NOMO-1 treated with dmso at 0.1 percent for 144 hours (cell line): Measurements from ENCODE around the gene ADCY6.
A peak's percentile ranks its signal among the peaks of the same experiment; 100 is the strongest.

Source experiments
- DNase-seq: peaks from one replicate; lab custom pipeline; 2025; ENCODE audit not compliant: unreplicated experiment; lab: John Stamatoyannopoulos, UW

The ADCY6 gene

DNA sequence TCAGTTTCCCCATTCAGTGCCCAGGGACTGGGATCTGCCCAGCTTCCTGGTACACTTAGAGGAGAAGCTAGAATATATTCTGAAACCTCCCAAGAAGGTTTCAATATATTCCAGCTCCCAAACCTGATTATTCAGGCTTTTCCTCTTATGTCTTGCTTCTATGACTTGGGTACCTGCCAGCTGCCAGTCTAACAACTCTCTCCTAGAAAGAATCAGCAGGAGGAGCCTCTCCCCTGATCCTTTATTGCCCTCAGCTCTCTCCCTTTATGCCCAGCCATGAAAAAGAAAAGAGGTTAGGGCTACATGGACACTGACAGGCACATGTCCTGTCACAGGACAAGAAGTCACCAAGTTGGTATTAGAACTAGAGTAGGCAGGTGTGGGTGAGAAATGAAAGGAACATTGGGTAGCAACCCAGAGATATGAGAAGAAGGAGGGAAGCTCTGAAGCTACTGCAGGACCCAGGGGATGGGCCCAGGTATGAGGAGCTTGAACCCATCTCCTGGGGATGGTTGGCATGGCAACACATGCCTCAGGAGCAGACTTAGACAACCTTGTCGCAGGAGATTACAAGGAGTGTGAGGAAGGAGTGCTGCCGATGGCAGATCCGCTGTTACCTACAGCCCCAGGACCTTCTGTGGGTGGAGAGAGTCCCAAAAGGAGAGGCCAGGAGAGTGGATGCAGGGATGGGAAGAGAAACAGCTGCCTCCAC, 27.4 kb upstream of the ADCY6 start:
- DNase-seq, result no peak

DNA sequence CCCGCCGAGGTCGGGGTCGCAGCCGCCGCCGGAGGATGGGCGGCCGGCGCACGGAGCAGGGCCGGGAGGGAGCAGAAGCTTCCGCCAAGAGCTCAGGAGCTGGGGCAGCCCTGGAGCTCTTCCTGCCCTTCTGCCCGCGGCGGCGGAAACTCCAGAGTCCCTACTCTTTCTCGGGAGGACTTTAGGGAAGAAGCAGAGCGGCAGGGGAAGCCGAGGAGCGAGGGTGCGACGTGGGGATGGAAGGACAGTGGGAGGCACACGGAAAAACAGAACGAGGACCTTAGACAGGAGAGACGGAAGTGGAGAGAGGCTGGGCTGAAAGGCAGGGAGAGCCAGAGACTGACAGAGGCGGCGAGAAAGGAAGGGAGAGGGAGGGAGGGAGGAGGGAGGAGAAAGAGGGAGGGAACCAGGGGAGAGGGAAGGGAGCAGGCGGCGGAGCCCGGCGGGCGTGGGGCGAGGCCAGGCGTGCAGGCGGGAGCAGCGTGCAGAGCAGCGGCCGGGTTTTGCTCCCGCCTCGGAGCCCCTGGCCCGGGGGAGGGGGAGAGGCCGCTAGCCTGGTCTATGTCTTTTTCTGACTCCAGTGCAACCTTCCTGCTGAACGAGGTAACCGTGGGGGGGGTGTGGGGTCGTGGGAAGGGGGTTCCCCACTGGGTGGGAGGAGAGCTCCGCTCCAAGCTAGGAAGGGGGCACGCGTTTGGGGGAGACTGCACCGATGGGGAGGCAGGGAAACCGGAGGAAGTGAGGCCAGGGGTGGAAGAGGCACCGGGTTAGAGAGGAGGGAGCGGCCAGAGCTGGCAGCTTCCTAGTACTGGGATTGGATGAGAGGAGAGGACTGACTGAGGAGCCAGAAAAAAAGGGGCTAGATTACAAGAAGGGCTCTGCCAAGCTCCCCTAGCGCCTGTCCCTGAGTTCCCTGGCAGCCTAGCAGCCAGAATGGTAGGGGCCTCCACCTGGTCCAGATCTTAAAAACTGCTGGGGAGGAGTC, 26.5 kb upstream of the ADCY6 start:
- peak; percentile 86 for DNase-seq

- DNase-seq, result peak; percentile 61
Measured at GRCh38 chr12:48814262-48815125, 25.6 kb upstream of the ADCY6 start.

DNA sequence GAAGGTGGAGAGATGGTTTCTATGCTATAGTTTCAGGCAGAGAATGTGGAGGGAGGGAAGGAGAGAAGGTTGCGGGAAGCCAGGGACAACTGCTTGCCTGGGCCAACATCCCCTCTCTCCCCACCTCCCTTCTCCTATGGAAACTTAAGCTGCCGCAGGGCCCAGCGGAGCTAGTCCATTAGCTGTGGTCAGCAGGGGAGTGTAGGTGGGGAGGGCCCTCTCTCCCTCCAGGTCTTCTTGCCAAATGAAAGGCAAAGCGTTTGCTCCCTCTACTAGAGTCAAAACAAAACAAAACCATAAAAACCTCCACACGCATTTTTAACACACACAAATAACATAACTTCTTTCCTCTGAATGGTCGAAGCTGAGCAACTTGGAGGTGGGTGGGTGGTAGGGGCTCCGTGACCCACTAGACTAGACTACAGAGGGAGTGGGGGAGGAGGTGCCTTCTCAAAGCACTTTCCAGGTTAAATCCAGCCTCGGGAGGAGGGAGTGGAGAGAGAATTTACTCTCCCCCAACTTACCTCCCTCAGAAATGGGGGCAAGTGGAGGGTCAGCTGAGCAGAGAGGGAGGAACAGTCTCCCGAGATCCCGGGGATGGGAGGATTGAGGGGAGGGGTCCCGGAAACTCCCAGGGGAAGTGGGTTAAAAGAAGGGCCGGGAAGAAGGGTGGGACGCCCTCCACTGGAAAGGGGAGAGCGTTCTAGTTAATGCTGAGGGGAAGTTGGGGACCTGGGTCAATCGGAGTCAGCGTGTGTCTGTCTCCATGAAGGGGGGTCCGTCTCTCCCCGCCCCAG, 24.8 kb upstream of the ADCY6 start:
- no peak for DNase-seq

DNA sequence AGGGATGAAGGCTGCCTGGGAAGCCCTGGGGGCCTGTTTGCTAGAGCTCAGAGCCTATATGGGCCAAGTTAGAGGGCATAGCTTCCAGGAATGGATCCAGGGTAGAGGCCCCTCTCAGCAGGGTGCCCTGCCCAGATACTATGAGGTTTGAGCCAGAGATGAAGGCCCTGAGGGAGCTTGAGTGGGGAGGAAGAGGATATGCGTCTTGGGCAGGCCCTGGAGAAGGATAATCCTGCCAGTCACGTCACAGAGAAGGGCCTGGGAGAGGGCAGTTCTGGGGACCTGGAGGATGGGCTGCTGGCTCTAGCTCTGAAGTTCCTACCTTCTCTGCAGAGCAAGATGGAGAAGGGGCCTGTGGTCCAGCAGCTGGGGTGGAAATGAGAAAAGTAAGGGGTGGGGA, 23.5 kb upstream of the ADCY6 start:
- no peak for DNase-seq

- no peak for DNase-seq
Measured at GRCh38 chr12:48811437-48812090, 22.7 kb upstream of the ADCY6 start.

DNA sequence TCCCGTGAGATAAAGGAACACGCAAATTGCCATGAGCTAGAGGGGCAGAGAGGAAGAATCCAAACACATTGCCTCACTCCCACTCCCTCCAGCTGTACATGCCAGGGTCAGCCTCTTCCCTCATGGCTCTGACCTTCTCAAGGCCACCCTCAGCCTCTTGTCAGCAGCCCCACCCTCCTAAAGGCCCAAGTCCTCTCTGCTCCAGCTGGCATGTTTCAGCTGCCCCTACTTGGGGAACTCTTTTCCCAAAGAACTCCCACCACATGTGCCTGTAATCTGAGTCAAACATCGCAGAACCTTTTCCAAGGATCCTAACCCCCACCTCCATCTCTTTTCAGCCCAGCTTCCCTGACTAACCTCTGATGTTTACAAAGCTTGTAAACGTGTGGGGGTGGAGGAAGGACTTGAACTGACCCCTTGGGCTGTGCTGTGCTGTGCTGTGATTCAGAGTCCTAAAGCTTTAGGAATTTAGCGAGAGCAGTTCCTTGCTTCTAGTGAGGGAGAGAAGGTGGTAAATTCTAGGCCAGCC, 22.1 kb upstream of the ADCY6 start:
- no peak for DNase-seq

GRCh38 chr12:48807981-48808380, 19.1 kb upstream of the ADCY6 start:
- no peak for DNase-seq

DNA sequence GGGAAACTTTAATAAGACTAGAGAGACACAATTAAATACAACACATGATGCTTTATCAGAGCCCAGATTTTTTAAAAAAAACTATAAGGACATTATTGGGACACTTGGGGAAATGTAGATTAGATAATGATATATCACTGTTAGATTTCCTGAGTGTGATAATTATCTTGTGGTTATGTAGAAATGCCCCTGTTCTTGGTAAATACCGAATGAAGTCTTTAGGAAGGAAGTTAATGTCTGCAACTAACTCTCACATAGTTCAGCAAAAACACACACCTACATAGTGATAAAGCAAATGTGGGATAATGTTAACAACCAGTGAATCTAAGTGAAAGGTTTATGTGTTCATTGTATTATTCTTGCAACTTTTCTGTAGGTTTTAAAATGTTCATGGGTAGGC, 14.8 kb upstream of the ADCY6 start:
- DNase-seq, result peak; percentile 20

GRCh38 chr12:48800971-48801370, 12.1 kb upstream of the ADCY6 start:
- DNase-seq, result no peak

- DNase-seq, result no peak
Measured at GRCh38 chr12:48800457-48800856, 11.6 kb upstream of the ADCY6 start.

DNA sequence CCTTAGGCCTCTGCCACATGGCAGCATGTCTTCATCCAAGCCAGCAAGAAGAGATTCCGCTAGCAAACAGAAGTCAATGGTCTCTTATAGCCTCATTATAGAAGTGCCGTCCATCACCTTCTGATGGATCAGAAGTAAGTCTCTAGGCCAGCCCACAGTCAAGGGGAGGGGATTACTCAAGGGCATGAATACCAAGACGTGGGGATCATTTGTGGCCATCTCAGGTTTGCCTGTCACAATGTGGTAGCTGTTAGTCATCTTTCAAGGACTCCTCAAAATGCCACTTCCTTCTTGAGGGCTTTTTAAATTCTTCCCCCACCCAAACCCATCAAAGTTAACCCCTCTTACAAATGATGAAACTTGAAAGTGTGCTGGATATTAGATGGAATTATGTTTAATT, 8.1 kb upstream of the ADCY6 start:
- peak; percentile 68 for DNase-seq

DNA sequence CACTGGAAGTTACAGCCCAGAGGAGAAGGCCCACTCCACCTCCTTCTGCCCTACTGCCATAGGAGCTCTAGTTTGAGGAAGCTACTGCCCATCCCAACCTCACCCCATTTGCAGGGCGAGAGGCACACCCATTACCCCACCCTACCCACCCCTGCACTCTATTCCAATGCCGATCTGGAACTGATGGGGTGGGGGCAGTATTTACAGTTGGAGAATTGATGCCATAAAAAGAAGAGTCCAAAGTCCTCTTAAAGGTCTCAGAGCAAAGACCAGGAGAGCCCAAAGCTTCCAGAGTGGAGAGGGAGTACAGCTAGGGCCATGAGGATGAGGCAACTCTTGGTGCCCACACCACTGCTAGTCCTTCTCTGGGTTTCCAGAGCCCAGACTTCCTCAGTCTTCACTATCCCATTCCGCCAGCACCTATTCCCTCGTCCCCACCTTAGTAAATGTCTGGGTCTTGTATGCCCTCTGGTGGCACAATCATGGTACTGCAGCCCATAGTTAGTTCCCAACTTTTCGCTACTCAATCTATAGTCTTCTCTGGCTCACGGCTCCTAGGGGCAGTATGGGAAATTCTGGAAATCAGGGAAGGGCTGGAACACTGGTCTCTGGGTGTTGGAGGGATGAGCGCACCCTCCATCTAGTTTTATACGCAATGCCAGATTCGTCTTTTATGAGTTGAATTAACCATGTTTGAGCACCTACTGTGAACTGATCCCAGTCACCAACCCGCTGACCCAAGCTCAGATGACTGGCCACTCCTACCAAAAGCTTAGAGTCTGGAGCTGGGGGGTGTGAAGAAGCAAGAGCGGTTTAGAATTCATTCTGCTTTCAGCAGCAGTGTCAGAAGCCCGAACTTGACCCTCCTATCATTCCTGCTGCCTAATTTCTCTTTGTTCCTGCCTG, 6.9 kb upstream of the ADCY6 start:
- peak; percentile 29 for DNase-seq

- no peak for DNase-seq
Measured at GRCh38 chr12:48794870-48795269, 6.0 kb upstream of the ADCY6 start.

DNA sequence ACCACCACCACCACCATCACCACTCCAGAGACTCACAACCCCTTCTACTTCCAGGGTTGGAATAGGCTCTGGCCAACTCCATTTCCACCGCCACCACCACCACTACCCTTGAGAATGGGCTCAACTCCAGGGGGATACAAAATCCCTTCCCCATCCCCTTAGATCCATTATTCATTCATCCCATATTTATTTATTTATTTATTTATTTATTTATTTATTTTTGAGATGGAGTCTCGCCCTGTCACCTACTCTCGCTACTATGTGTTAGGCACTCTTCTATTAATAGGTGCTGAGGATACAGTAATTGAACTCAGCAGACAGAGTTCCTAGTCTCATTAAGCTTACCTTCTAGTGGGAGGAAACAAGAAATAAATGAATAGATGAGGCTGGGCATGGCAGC, 4.8 kb upstream of the ADCY6 start:
- DNase-seq, result no peak

DNA sequence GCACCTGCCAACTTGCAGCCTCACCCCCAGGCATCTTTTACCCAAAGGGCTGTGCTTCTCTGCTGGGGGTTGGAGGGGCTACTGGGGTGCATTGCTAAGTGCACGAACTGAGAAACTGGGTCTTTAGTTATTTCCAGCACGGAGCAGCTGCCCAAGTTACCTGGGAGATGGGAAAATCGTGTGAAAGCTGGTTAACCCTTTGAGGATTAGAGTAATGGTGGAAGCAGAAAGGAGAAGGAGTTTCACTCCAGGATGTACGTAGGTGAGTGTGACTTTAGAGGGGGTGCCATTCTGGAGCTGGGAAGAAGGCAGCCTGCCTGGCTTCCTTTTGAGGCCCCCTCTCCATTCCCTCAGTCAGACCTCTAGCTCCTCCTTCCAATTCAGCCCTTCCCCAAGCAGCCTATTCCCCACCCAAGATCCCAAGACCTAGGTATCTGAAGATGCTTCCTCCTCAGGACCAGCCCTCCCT, 1.0 kb upstream of the ADCY6 start:
- DNase-seq, result no peak

DNA sequence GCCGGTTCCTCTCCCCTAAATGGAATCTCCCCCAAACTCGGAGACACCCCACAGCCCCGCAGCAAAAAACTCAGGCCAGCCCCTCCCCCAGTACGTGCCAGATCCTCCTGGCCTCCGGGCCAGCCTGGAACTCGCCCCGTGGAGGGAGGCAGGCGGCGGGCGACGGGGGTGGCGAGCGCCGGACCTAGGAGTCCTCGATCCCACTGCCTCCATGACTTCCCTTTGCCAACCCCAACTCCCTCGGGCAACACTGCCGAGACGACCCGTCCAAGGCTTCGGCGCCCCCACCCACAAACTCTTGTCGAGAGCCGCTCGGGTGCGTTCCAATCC, 400 bp downstream of the ADCY6 start:
- no peak for DNase-seq

DNA sequence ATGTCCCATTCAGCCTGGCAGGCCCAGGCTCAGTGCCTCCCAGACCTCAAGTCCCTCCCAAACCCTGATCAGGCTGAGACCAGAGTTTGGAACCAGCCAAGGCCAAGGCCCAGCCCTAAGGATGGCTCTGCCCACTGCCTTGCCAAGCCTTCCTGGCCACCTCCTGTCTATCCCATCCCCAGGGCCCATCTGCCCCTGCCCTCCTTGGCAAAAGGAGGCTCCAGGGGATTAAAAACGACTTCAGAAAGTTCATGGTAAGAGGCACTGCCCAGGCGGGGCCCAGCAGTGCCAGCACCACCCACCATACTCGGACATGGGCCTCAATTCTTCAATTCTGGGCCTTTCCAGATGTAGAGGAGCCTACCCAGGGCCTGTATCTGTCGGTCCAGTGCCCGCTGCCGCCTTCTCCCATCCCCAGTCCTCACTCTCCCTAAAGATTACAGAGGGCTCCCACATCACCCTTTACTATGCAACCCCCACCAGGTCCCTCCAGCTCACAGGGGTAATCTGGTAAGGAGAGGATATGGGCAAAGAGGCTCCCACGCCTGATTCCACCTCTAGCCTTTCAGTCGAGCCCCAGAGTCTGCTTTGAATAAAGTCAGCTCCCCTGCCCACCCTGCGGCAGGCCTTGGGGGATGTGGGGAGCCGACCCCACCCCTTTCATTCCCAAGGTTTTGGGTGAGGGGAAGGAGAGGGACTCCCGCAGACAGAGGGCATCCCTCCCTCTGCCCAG, 932 bp downstream of the ADCY6 start:
- no peak for DNase-seq
